ENCODE measurements around the gene SMNDC1. TPM values are rescaled to one million over a fixed set of nuclear protein-coding genes. Genes with fewer than 3 reads are reported as not detected.

The SMNDC1 gene
- total RNA-seq, 6 donors from 2014 or later: 13.5 to 28.2 (median 22.9) TPM

DNA sequence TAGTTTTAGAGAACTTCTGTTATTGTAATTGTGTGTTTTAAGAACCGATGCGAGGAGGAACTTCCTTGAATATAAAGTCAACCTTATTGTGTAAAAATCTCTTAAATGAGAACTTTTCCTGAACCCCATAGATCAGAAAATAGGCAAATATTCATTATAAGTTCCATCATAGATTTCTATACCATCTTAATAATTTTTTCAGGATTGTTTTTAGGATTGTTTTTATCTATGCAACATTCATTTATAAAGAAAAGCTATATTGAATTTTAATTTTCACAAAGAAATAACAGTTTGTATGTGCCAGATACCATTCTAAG lies 1.7 kb upstream of the SMNDC1 start:
- H3K27me3 ChIP-seq: no peaks in the 10 kb centered on the region
- H3K9me3 ChIP-seq: no peaks in the 10 kb centered on the region
- H3K4me1 ChIP-seq: peaks cover 28 to 36% (median 32%) of the 10 kb centered on the region in 4 donors
- ATAC-seq (ENCODE audit: low FRiP score in 2 of 2) (no peak), DNase-seq (no peak)
- H3K27ac ChIP-seq: no peak overlapping the region
- 0 to 8% methylated on average over 2 of the region's 2 CpGs for WGBS, 2 donors
- H3K36me3 ChIP-seq: peaks cover 0 to 17% (median 11%) of the 10 kb centered on the region in 4 donors
- TF ChIP-seq EP300 (IDR thresholded peaks at IDR 0.05): no peak
- TF ChIP-seq, protein P1, sequence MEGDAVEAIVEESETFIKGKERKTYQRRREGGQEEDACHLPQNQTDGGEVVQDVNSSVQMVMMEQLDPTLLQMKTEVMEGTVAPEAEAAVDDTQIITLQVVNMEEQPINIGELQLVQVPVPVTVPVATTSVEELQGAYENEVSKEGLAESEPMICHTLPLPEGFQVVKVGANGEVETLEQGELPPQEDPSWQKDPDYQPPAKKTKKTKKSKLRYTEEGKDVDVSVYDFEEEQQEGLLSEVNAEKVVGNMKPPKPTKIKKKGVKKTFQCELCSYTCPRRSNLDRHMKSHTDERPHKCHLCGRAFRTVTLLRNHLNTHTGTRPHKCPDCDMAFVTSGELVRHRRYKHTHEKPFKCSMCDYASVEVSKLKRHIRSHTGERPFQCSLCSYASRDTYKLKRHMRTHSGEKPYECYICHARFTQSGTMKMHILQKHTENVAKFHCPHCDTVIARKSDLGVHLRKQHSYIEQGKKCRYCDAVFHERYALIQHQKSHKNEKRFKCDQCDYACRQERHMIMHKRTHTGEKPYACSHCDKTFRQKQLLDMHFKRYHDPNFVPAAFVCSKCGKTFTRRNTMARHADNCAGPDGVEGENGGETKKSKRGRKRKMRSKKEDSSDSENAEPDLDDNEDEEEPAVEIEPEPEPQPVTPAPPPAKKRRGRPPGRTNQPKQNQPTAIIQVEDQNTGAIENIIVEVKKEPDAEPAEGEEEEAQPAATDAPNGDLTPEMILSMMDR (IDR thresholded peaks at IDR 0.05): no peak
- no peak for TF ChIP-seq POLR2AphosphoS5 (IDR thresholded peaks at IDR 0.05)
- no peak for TF ChIP-seq POLR2A (IDR thresholded peaks at IDR 0.05)
- no peak overlapping the region for H3K4me3 ChIP-seq

DNA sequence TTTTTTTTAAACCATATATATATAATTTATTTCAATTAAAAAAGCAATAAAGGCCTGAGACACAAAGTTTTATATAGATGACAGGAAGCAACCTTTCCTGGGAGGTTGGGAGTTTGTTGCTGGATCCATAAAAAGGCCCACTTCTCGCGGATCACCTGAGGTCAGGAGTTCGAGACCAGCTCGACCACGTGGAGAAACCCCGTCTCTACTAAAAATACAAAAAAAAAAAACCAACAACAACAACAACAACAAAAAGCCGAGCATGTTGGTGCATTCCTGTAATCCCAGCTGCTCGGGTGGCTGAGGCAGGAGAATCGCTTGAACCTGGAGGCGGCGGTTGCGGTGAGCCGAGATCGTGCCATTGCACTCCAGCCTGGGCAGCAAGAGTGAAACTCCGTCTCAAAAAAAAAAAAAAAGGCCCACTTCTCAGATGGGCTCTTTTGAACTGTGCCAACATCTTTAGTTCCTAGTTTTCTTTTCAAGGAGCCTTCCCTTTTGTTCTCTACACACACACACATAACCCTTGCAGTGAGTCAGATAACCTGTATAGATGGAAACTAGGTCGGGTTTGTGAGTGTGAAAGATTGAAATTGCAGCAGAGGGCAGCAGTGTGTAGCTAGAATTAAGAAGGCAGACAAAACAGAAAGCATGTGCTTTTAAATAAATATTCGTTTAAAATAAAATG lies 1.2 kb upstream of the SMNDC1 start:
- WGBS, 2 donors: 62 to 70% methylated on average over 17 of the region's 17 CpGs
- peak; percentile 71 to 88 for ATAC-seq (ENCODE audit: low FRiP score in 2 of 2)

DNA sequence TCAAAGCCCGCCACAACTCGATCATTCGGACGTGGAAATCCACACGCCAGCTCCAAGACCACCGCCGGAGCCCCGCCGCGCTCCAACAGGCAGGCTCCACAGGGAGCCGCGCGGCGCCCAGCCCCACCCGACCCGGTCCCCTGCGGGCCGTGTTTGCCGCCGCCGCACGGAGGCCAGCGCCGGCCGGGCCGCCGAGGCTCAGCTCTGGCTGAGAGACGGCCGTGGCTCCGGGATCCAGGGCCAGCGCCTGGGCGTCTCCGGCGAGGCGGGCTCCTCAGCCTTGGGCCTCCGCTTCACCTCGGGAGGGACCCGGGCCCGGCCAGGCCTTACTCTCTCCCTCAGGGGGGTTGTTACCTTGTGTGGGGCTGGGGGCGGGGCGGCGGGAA lies 333 bp downstream of the SMNDC1 start:
- H3K9me3 ChIP-seq: no peaks in the 10 kb centered on the region
- peaks cover 0 to 35% (median 19%) of the 10 kb centered on the region in 4 donors for H3K36me3 ChIP-seq
- TF ChIP-seq EP300 (IDR thresholded peaks at IDR 0.05): no peak
- TF ChIP-seq, protein P1 (IDR thresholded peaks at IDR 0.05): peak in 2 of 6 experiments; percentile 4 to 39
- DNase-seq (peak; percentile 31 to 93), ATAC-seq (ENCODE audit: low FRiP score in 2 of 2) (peak; percentile 80 to 82)
- peaks cover 33 to 48% (median 38%) of the 10 kb centered on the region in 4 donors for H3K4me1 ChIP-seq
- H3K27ac ChIP-seq: peak overlapping the region; percentile 95 to 97 (median 96)
- H3K27me3 ChIP-seq: no peaks in the 10 kb centered on the region
- 0% methylated on average over 14 of the region's 42 CpGs; no CpG with 5 or more reads in 1 of the 2 donors for WGBS, 2 donors
- H3K4me3 ChIP-seq: peak overlapping the region; percentile 21 to 88 (median 76)

More for the DNA sequence above, 1.2 kb upstream of the SMNDC1 start:
- H3K4me1 ChIP-seq: peaks cover 28 to 41% (median 34%) of the 10 kb centered on the region in 4 donors
- H3K36me3 ChIP-seq: peaks cover 0 to 21% (median 11%) of the 10 kb centered on the region in 4 donors
- peak; percentile 49 to 52 for DNase-seq
- H3K27ac ChIP-seq: peak overlapping the region in 3 of 4 donors; percentile 95 to 97 (median 96)
- TF ChIP-seq, protein P1 (IDR thresholded peaks at IDR 0.05): peak; percentile 29 to 79 (median 62)
- no peak for TF ChIP-seq POLR2AphosphoS5 (IDR thresholded peaks at IDR 0.05)
- peak overlapping the region in 2 of 4 donors; percentile 86 to 88 for H3K4me3 ChIP-seq
- no peaks in the 10 kb centered on the region for H3K27me3 ChIP-seq
- no peaks in the 10 kb centered on the region for H3K9me3 ChIP-seq

DNA sequence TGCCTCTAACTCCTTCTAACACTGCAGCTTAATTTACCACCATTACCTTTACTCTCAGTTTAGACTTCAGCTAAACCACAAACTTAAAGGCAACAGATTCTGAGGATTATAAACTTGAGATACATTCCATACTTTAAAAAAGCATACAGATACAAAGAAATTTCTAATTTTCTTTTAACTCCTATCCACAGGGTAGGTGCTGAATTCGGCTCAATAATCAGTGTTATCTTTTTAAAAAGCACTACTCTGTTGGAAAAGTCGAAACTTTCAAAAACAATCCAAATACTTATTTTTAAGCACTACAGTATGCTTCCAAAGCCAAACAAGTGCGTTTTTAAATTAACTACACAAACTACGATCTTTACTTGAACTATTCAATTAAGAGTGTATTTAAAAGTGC lies 1.0 kb downstream of the SMNDC1 start:
- 11 to 13% methylated on average over 4 of the region's 4 CpGs for WGBS, 2 donors
- no peaks in the 10 kb centered on the region for H3K9me3 ChIP-seq
- H3K27ac ChIP-seq: peak overlapping the region in 2 of 4 donors; percentile 95 to 96
- TF ChIP-seq EP300 (IDR thresholded peaks at IDR 0.05): no peak
- TF ChIP-seq, protein P1 (IDR thresholded peaks at IDR 0.05): no peak
- H3K4me1 ChIP-seq: peaks cover 33 to 48% (median 38%) of the 10 kb centered on the region in 4 donors
- no peak for DNase-seq
- ATAC-seq (ENCODE audit: low FRiP score in 2 of 2): no peak
- H3K27me3 ChIP-seq: no peaks in the 10 kb centered on the region
- H3K36me3 ChIP-seq: peaks cover 0 to 42% (median 20%) of the 10 kb centered on the region in 4 donors
- peak overlapping the region; percentile 21 to 88 (median 76) for H3K4me3 ChIP-seq

DNA sequence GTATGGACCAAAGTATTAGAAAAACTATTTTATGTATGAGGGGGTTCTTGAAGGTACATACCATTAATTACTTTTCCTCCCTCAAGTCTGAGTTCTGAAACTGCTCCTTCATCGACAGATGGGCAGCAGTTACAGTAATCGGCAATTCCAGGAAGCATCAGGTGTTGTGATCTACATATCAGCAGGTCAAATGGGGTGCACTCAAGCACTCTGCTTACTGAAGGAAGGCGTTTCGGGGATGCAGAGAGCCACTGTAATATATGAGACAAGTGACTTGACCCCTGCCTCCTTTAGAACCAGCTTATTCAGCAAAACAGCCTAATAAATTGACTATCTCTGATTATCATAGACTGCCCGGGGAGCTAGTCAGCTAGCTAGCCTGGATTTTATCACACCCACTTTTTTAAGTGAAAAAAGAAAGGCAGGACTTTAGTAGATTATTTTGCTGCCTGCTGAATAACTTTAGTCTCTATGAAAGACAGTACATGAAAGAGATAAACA lies 4.2 kb downstream of the SMNDC1 start:
- TF ChIP-seq, protein P1 (IDR thresholded peaks at IDR 0.05): no peak
- TF ChIP-seq POLR2AphosphoS5 (IDR thresholded peaks at IDR 0.05): no peak
- ATAC-seq (ENCODE audit: low FRiP score in 2 of 2): no peak
- H3K4me3 ChIP-seq: no peak overlapping the region
- WGBS, 2 donors: 79 to 83% methylated on average over 5 of the region's 5 CpGs
- peaks cover 12 to 73% (median 43%) of the 10 kb centered on the region in 4 donors for H3K36me3 ChIP-seq
- no peak for DNase-seq
- H3K27ac ChIP-seq: no peak overlapping the region
- no peaks in the 10 kb centered on the region for H3K27me3 ChIP-seq
- no peaks in the 10 kb centered on the region for H3K9me3 ChIP-seq
- H3K4me1 ChIP-seq: peaks cover 28 to 44% (median 34%) of the 10 kb centered on the region in 4 donors
